H1 (cell line): ENCODE measurements around the gene TACC2. TPM values are rescaled to one million over a fixed set of nuclear protein-coding genes. Genes with fewer than 3 reads are reported as not detected.

Source experiments
- CTCF ChIA-PET: fragments of 300-600 bp; sonication (Branson Sonifier 250); formaldehyde crosslinking; loops from one replicate; lab custom pipeline; 2021; ENCODE audit not compliant: partially characterized antibody; lab: Charles Lee
- POLR2A ChIA-PET: fragments of 300-600 bp; sonication (Branson Sonifier 250); formaldehyde crosslinking; loops from one replicate; lab custom pipeline; 2021; ENCODE audit warnings: inconsistent platforms; ENCODE audit not compliant: partially characterized antibody; lab: Charles Lee
- DNase-seq, 2 experiments: peaks; one replicate each; pipeline versions ENCODE4 v3.0.0 to v3.0.0-alpha.2; 2010 to 2022; ENCODE audit warnings: low spot score in 2 of 2, low read depth in 1 of 2, mixed read lengths in 1 of 2
- FAIRE-seq: peaks from 2 replicates; lab custom pipeline; 2011; peaks lifted over from hg19 to GRCh38; lab: Jason Lieb, UNC
- H2AFZ ChIP-seq: 2 replicates; pipeline ENCODE4 v1.8.1; 2012; ENCODE audit warnings: low read length, inconsistent platforms
- H2AK5ac ChIP-seq: 2 replicates; pipeline ENCODE4 v1.6.1; 2013; ENCODE audit warnings: low read depth, low read length
- H2BK120ac ChIP-seq: replicated peaks from 2 replicates; pipeline ENCODE3; 2013; ENCODE audit warnings: low read depth, low read length, inconsistent platforms
- H2BK12ac ChIP-seq: 2 replicates; pipeline ENCODE4 v1.6.1; 2013; ENCODE audit warnings: low read depth, low read length
- H2BK15ac ChIP-seq: 2 replicates; pipeline ENCODE4 v1.6.1; 2013; ENCODE audit warnings: low read length
- H2BK20ac ChIP-seq: 2 replicates; pipeline ENCODE4 v1.6.1; 2013; ENCODE audit warnings: low read length
- H2BK5ac ChIP-seq: 2 replicates; pipeline ENCODE4 v1.6.1; 2013; ENCODE audit warnings: low read depth, low read length
- H3K14ac ChIP-seq: 2 replicates; pipeline ENCODE4 v1.6.1; 2013; ENCODE audit warnings: inconsistent platforms; ENCODE audit not compliant: insufficient read length
- H3K18ac ChIP-seq: 2 replicates; pipeline ENCODE4 v1.6.1; 2013; ENCODE audit warnings: low read length; ENCODE audit errors: extremely low read depth
- H3K23ac ChIP-seq: 2 replicates; pipeline ENCODE4 v1.6.1; 2013; ENCODE audit warnings: inconsistent platforms; ENCODE audit not compliant: insufficient read length
- H3K23me2 ChIP-seq: 2 replicates; pipeline ENCODE4 v1.6.1; 2013; ENCODE audit warnings: low read depth, low read length
- H3K27ac ChIP-seq: 2 replicates; pipeline ENCODE4 v1.6.1; 2011; ENCODE audit warnings: low read depth, low read length, inconsistent platforms
- H3K27me3 ChIP-seq, 4 experiments: replicated peaks in 1 of 4; 1 replicate in 1 of 4; 2 replicates in 3 of 4; pipeline versions ENCODE4 v1.6.1 to v1.8.1; 2011 to 2013; ENCODE audit warnings: low read length in 3 of 4, mild to moderate bottlenecking in 3 of 4, inconsistent platforms in 2 of 4, mixed read lengths in 2 of 4, moderate library complexity in 1 of 4; ENCODE audit not compliant: control insufficient read depth in 3 of 4, insufficient read depth in 3 of 4; ENCODE audit errors: extremely low read depth in 1 of 4
- H3K36me3 ChIP-seq, 4 experiments: 2 replicates each; pipeline versions ENCODE4 v1.6.1 to v1.8.1; 2011 to 2013; ENCODE audit warnings: mild to moderate bottlenecking in 4 of 4, low read length in 3 of 4, moderate library complexity in 2 of 4, control low read depth in 1 of 4, inconsistent platforms in 1 of 4; ENCODE audit not compliant: insufficient read depth in 4 of 4, control insufficient read depth in 2 of 4
- H3K4ac ChIP-seq: replicated peaks from 2 replicates; pipeline ENCODE3; 2013; ENCODE audit warnings: low read length, low read depth, mixed read lengths, inconsistent platforms; ENCODE audit not compliant: insufficient read length
- H3K4me1 ChIP-seq, 4 experiments: replicated peaks in 1 of 4; 1 replicate in 1 of 4; 2 replicates in 3 of 4; pipeline versions ENCODE4 v1.6.1 to v1.8.1; 2011 to 2013; ENCODE audit warnings: low read length in 3 of 4, inconsistent platforms in 2 of 4, mixed read lengths in 1 of 4; ENCODE audit not compliant: insufficient read depth in 4 of 4, control insufficient read depth in 3 of 4
- H3K4me2 ChIP-seq, 2 experiments: 2 replicates each; pipeline versions ENCODE4 v1.6.1 to v1.8.1; 2011 to 2013; ENCODE audit warnings: low read depth in 2 of 2, low read length in 2 of 2, control low read depth in 1 of 2, inconsistent platforms in 1 of 2, mild to moderate bottlenecking in 1 of 2; ENCODE audit not compliant: insufficient read depth in 1 of 2
- H3K4me3 ChIP-seq, 4 experiments: fragments of 200-600, 300-600 bp in 1 of 4; sonication (generic), shearing (Covaris generic), sonication (Bioruptor Twin) in 1 of 4; 2 replicates each; pipeline versions ENCODE4 v1.5.1 to v1.8.1; 2011 to 2016; ENCODE audit warnings: low read length in 4 of 4, low read depth in 3 of 4, control low read depth in 2 of 4, inconsistent platforms in 2 of 4, mild to moderate bottlenecking in 2 of 4, mixed read lengths in 1 of 4, moderate library complexity in 1 of 4; ENCODE audit not compliant: insufficient read depth in 2 of 4; ENCODE audit errors: extremely low read depth in 1 of 4
- H3K56ac ChIP-seq: replicated peaks from 2 replicates; pipeline ENCODE3; 2013; ENCODE audit warnings: low read depth, mild to moderate bottlenecking, mixed read lengths, low read length, inconsistent platforms; ENCODE audit not compliant: insufficient read length
- H3K79me1 ChIP-seq: 2 replicates; pipeline ENCODE4 v1.6.1; 2013; ENCODE audit warnings: low read depth, low read length, control low read depth
- H3K79me2 ChIP-seq, 2 experiments: 2 replicates each; pipeline versions ENCODE4 v1.6.1 to v1.8.1; 2012 to 2013; ENCODE audit warnings: low read length in 2 of 2, mild to moderate bottlenecking in 2 of 2, inconsistent platforms in 1 of 2; ENCODE audit not compliant: insufficient read depth in 2 of 2, control insufficient read depth in 1 of 2
- H3K9ac ChIP-seq, 4 experiments: replicated peaks in 1 of 4; 1 replicate in 1 of 4; 2 replicates in 3 of 4; pipeline versions ENCODE4 v1.6.1 to v1.8.1; 2011 to 2013; ENCODE audit warnings: low read depth in 3 of 4, low read length in 3 of 4, control low read depth in 2 of 4, mild to moderate bottlenecking in 2 of 4, moderate library complexity in 2 of 4, inconsistent platforms in 1 of 4; ENCODE audit errors: extremely low read depth in 1 of 4
- H3K9me3 ChIP-seq, 2 experiments: 2 replicates each; pipeline versions ENCODE4 v1.6.1 to v1.8.1; 2012 to 2013; ENCODE audit warnings: mild to moderate bottlenecking in 2 of 2, moderate library complexity in 2 of 2, control low read depth in 1 of 2, inconsistent platforms in 1 of 2, low read depth in 1 of 2, low read length in 1 of 2, mixed read lengths in 1 of 2; ENCODE audit not compliant: insufficient read depth in 2 of 2
- H4K20me1 ChIP-seq, 2 experiments: replicated peaks in 1 of 2; 2 replicates each; pipeline versions ENCODE3 to v1.8.1; 2011 to 2013; ENCODE audit warnings: inconsistent platforms in 2 of 2, low read length in 2 of 2, mild to moderate bottlenecking in 1 of 2; ENCODE audit not compliant: insufficient read depth in 2 of 2, control insufficient read depth in 1 of 2
- H4K5ac ChIP-seq: 2 replicates; pipeline ENCODE4 v1.6.1; 2013; ENCODE audit warnings: low read length, low read depth, mixed read lengths, inconsistent platforms; ENCODE audit not compliant: insufficient read length
- H4K8ac ChIP-seq: 2 replicates; pipeline ENCODE4 v1.8.0; 2013; ENCODE audit warnings: mild to moderate bottlenecking, moderate library complexity, low read length, inconsistent platforms; ENCODE audit not compliant: insufficient read depth; ENCODE audit errors: extremely low read depth
- H4K91ac ChIP-seq: replicated peaks from 2 replicates; pipeline ENCODE3; 2013; ENCODE audit warnings: low read length, mixed read lengths, inconsistent platforms; ENCODE audit not compliant: insufficient read length
- NRF1 ChIP-seq: IDR thresholded peaks from 2 replicates; pipeline ENCODE4 v1.6.1; 2011; ENCODE audit warnings: mild to moderate bottlenecking, low read depth, low read length, improper control_type of control experiment
- SIN3A ChIP-seq, 2 experiments: IDR thresholded peaks in 1 of 2; conservative IDR thresholded peaks in 1 of 2; 2 replicates each; pipeline ENCODE4 v1.6.1; 2011 to 2012; ENCODE audit warnings: low read length in 2 of 2, improper control_type of control experiment in 1 of 2, low read depth in 1 of 2, mild to moderate bottlenecking in 1 of 2
- SIX5 ChIP-seq: IDR thresholded peaks from 2 replicates; pipeline ENCODE4 v1.6.1; 2011; ENCODE audit warnings: mild to moderate bottlenecking, low read depth, low read length
- SP1 ChIP-seq: IDR thresholded peaks from 2 replicates; pipeline ENCODE4 v1.6.1; 2011; ENCODE audit warnings: low read depth, low read length
- TEAD4 ChIP-seq: IDR thresholded peaks from 2 replicates; pipeline ENCODE4 v1.6.1; 2012; ENCODE audit warnings: low read depth, low read length, inconsistent platforms, mixed read lengths
- WGBS, 2 experiments: shearing (Covaris generic) in 1 of 2; methylation state at CpG; one replicate each; pipeline versions ENCODE4 v1.1.6 to v1.1.7; 2013 to 2015; ENCODE audit warnings: low lambda C conversion rate in 2 of 2, mixed read lengths in 2 of 2, inconsistent platforms in 1 of 2, low coverage in 1 of 2, missing lambda C conversion rate in 1 of 2; ENCODE audit not compliant: insufficient replicate concordance in 2 of 2, insufficient coverage in 1 of 2, insufficient read length in 1 of 2; ENCODE audit errors: extremely low coverage in 1 of 2, missing lambda C conversion rate in 1 of 2; 5-methylcytosine and 5-hydroxymethylcytosine counted together
- polyA plus RNA-seq, 7 experiments: library from polyadenylated mRNA; depleted of rRNA in 3 of 7; stranded (reverse) in 5 of 7; unstranded in 2 of 7; fragments of >200 nt in 5 of 7; fragments of 200-250 nt in 2 of 7; gene quantifications; 1 replicate in 5 of 7; 2 replicates in 1 of 7; 4 replicates in 1 of 7; pipeline versions ENCODE4 v1.2.1 to v1.2.3, GENCODE V29; 2011 to 2013; ENCODE audit warnings: missing spikeins in 2 of 7, mixed read lengths in 2 of 7
- total RNA-seq: library from RNA; stranded (reverse); fragmentation: NEBNext Ultra II Directional; extraction: Animal tissue kit (Norgen Biotek cat#: 25700); gene quantifications from 2 replicates; pipeline ENCODE4 v1.2.1, GENCODE V29; 2021

TACC2 gene
- total and polyA plus RNA-seq, 2 of the 8 experiments (the other 6 are each of a cell fraction or from before 2014, with no cell fraction given): 21.2 to 46.6 TPM

DNA sequence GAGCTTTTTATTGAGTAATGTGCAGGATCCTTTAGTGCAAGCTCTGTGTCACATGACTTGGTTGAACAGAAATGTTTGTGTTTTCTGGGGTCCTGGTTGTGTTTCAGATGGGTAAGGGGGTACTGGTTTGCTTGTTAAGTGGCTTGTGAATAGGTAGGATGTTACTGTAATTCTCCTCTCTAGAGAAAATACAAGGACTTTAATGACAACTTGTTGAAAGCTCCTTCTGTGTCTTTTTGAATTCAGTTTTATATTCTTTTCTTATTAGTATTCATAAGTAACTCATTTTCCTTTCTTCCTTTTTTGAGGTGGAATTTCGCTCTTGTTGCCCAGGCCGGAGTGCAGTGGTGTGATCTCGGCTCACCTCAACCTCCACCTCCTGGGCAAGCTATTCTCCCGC is 196.7 kb downstream of the TACC2 start:
- no peak overlapping the region for H3K23ac ChIP-seq
- H3K4me1 ChIP-seq: peaks cover 11 to 36% (median 31%) of the 10 kb centered on the region in 4 experiments; a peak in 6 of 7 replicates
- 100% methylated on average over 4 of the region's 4 CpGs; no CpG with 5 or more reads in 1 of the 2 experiments for WGBS, 2 experiments
- H4K91ac ChIP-seq: no peak overlapping the region
- CTCF ChIA-PET: interaction anchor here (0.7 to 2.1 kb wide), 4 partner anchors 13 to 97 kb away, joined by 3 to 8 read pairs (median 4); no protein-coding TSS in a partner anchor
- no peak overlapping the region for H3K56ac ChIP-seq
- no peak overlapping the region for H3K9ac ChIP-seq
- H3K14ac ChIP-seq: no peak overlapping the region
- no peak overlapping the region for H3K18ac ChIP-seq
- H3K9me3 ChIP-seq: no peaks in the 10 kb centered on the region
- POLR2A ChIA-PET: interaction anchor here (21.8 kb wide), 1 partner anchor 18 kb away, joined by 237 read pairs; no protein-coding TSS in a partner anchor
- H3K4ac ChIP-seq: no peak overlapping the region
- H2BK15ac ChIP-seq: no peak overlapping the region
- no peak overlapping the region for H4K5ac ChIP-seq
- FAIRE-seq: no peak
- H3K27ac ChIP-seq: no peak overlapping the region
- no peak overlapping the region for H3K4me2 ChIP-seq
- no peak for DNase-seq
- no peak overlapping the region for H2AFZ ChIP-seq
- peaks cover 24% of the 10 kb centered on the region for H3K79me1 ChIP-seq
- H3K4me3 ChIP-seq: no peak overlapping the region
- H4K8ac ChIP-seq: no peak overlapping the region
- TF ChIP-seq NRF1 (no peak), SP1 (no peak), SIN3A (conservative IDR thresholded peaks at IDR 0.05 in 1 of 2, IDR thresholded peaks at IDR 0.05 in 1 of 2; ENCODE audit: low read depth in 1 of 2, low read length in 2 of 2) (no peak), SIX5 (no peak), TEAD4 (no peak)
- H2AK5ac ChIP-seq: no peak overlapping the region
- H2BK12ac ChIP-seq: no peak overlapping the region
- no peak overlapping the region for H2BK120ac ChIP-seq
- no peak overlapping the region for H2BK5ac ChIP-seq
- H3K27me3 ChIP-seq: no peaks in the 10 kb centered on the region
- peaks cover 3 to 94% of the 10 kb centered on the region in 2 experiments; a peak in 3 of 4 replicates for H3K79me2 ChIP-seq
- H3K23me2 ChIP-seq: no peaks in the 10 kb centered on the region
- H4K20me1 ChIP-seq: peaks cover 8 to 18% of the 10 kb centered on the region in 2 experiments
- no peaks in the 10 kb centered on the region for H3K36me3 ChIP-seq
- no peak overlapping the region for H2BK20ac ChIP-seq
